AG04450 (cell line): ENCODE measurements around the gene MRPL48. TPM values are rescaled to one million over a fixed set of nuclear protein-coding genes. Genes with fewer than 3 reads are reported as not detected.

ENCODE experiments used
- CTCF ChIA-PET: fragments of 300-600, 350-600 bp; formaldehyde crosslinking; extraction: SDS; loops from one replicate; lab custom pipeline; 2022; ENCODE audit warnings: antibody characterized with exemption, inconsistent platforms; lab: Charles Lee
- POLR2A ChIA-PET: fragments of 350-600 bp; formaldehyde crosslinking; extraction: SDS; loops from one replicate; lab custom pipeline; 2021; ENCODE audit warnings: antibody characterized with exemption, inconsistent platforms; lab: Yijun Ruan, JAX
- DNase-seq: peaks from one replicate; pipeline ENCODE4 v3.0.0-alpha.2; 2011; ENCODE audit warnings: low read depth, low spot score
- H3K27ac ChIP-seq: one replicate; pipeline ENCODE4 v1.5.1; 2012; ENCODE audit warnings: low read depth, low read length, control low read depth
- H3K27me3 ChIP-seq: one replicate; pipeline ENCODE4 v1.6.0; 2012; ENCODE audit warnings: low read length; ENCODE audit not compliant: control insufficient read depth, insufficient read depth
- H3K4me3 ChIP-seq: 2 replicates; pipeline ENCODE4 v1.5.1; 2011; ENCODE audit warnings: mild to moderate bottlenecking, low read depth, low read length, control low read depth
- H3K9me3 ChIP-seq: 2 replicates; pipeline ENCODE4 v1.5.1; 2012; ENCODE audit warnings: low read length; ENCODE audit not compliant: control insufficient read depth, insufficient read depth
- CTCF ChIP-seq: IDR thresholded peaks from 2 replicates; pipeline ENCODE4 v1.5.1; 2011; ENCODE audit warnings: low read depth, low read length, control low read depth, inconsistent platforms
- polyA plus RNA-seq: library from polyadenylated mRNA; depleted of rRNA; stranded (reverse); fragments of >200 nt; gene quantifications from 2 replicates; pipeline ENCODE4 v1.2.3, GENCODE V29; 2011

Gene MRPL48
- polyA plus RNA-seq, 1 experiment: 65.7 TPM

- no peaks in the 10 kb centered on the region for H3K9me3 ChIP-seq
- CTCF ChIA-PET: no interaction called here
- POLR2A ChIA-PET: no interaction called here
- H3K4me3 ChIP-seq: no peak overlapping the region
- H3K27ac ChIP-seq: no peak overlapping the region
- no peaks in the 10 kb centered on the region for H3K27me3 ChIP-seq
- DNase-seq: no peak
- no peak for TF ChIP-seq CTCF
Observed at GRCh38 chr11:73870261-73870660, 82.6 kb downstream of the MRPL48 start.

- H3K9me3 ChIP-seq: no peaks in the 10 kb centered on the region; the same call in 1 of the 2 replicates
- no peak overlapping the region for H3K4me3 ChIP-seq
- ChIA-PET CTCF (interaction anchor here (0.7 kb wide), 1 partner anchor 201 kb away, joined by 3 read pairs; no protein-coding TSS in a partner anchor), POLR2A (no interaction called here)
- no peak for DNase-seq
- no peaks in the 10 kb centered on the region for H3K27me3 ChIP-seq
- no peak for TF ChIP-seq CTCF
- no peak overlapping the region for H3K27ac ChIP-seq
Observed at GRCh38 chr11:73872749-73873357, 85.2 kb downstream of the MRPL48 start.

- Histone ChIP-seq H3K4me3 (peak overlapping the region; percentile 96), H3K27ac (no peak overlapping the region), H3K9me3 (no peaks in the 10 kb centered on the region; the same call in 1 of the 2 replicates), H3K27me3 (no peaks in the 10 kb centered on the region)
- no peak for DNase-seq
- TF ChIP-seq CTCF: no peak
- ChIA-PET POLR2A (interaction anchor here (0.9 kb wide), 1 partner anchor 9 kb away, joined by 4 read pairs; no protein-coding TSS in a partner anchor), CTCF (no interaction called here)
Observed at GRCh38 chr11:73875380-73875779, 87.7 kb downstream of the MRPL48 start.

DNA sequence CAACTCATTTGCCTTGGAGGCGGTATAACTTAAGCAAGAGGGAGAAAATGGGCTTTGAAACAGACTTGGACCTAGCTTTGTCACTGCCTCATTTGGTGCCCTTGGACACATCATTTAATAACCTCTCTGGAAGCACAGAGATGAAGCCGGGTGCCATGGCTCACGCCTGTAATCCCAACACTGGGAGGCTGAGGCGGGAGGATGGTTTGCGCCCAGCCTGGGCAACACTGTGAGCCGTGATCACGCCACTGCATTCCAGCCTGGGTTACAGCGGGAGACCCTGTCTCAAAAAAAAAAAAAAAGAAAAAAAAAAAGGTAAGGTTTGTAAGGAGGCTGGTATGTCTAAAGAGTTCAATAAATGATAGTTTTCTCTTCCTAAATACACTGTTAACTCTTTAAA is 88.2 kb downstream of the MRPL48 start:
- no peak overlapping the region for H3K27ac ChIP-seq
- CTCF ChIA-PET: no interaction called here

More for the DNA sequence above, 88.2 kb downstream of the MRPL48 start:
- Histone ChIP-seq H3K4me3 (peak overlapping the region; percentile 96), H3K27me3 (no peaks in the 10 kb centered on the region), H3K9me3 (no peaks in the 10 kb centered on the region; the same call in 1 of the 2 replicates)
- TF ChIP-seq CTCF: no peak
- POLR2A ChIA-PET: interaction anchor here (0.9 kb wide), 1 partner anchor 10 kb away, joined by 4 read pairs; no protein-coding TSS in a partner anchor
- no peak for DNase-seq
